Heart left ventricle (tissue), 16 donors: ENCODE results near the gene AAMDC. TPM values are rescaled to one million over a fixed set of nuclear protein-coding genes. Genes with fewer than 3 reads are reported as not detected.
"Not testable (repeated sequence)": the region's sequence is repeated elsewhere in the genome, so short reads cannot be mapped to it uniquely, and the experiment has no call there.

ENCODE experiments used
- ATAC-seq, 4 donors: fragments of 200-7000 bp; cut with Tn5 transposase; one replicate each; pipeline ENCODE4 v1.9.1; 2020 to 2022; ENCODE audit warnings: moderate library complexity in 4 of 4, mild to moderate bottlenecking in 3 of 4, moderate number of reproducible peaks in 1 of 4
- DNase-seq, 5 donors: peaks; one replicate each; pipeline ENCODE4 v3.0.0-alpha.2; 2020
- H3K27ac ChIP-seq, 12 donors: fragments of 200-600 bp; sonication (generic) in 4 of 12; one replicate each; pipeline versions ENCODE4 v1.5.0 to v1.8.0; 2016 to 2022; ENCODE audit warnings: mild to moderate bottlenecking in 2 of 12
- H3K27me3 ChIP-seq, 9 donors: fragments of 200-600 bp; sonication (generic) in 2 of 9; one replicate each; pipeline versions ENCODE4 v1.5.1 to v1.8.0; 2016 to 2022; ENCODE audit warnings: mild to moderate bottlenecking in 3 of 9
- H3K36me3 ChIP-seq, 9 donors: fragments of 200-600 bp; sonication (generic) in 2 of 9; one replicate each; pipeline versions ENCODE4 v1.5.0 to v1.8.0; 2018 to 2022; ENCODE audit warnings: mild to moderate bottlenecking in 2 of 9
- H3K4me1 ChIP-seq, 12 donors: fragments of 200-600 bp; sonication (generic) in 4 of 12; one replicate each; pipeline versions ENCODE4 v1.5.0 to v1.8.0; 2016 to 2022; ENCODE audit warnings: mild to moderate bottlenecking in 3 of 12
- H3K4me3 ChIP-seq, 12 donors: fragments of 200-600 bp; sonication (generic) in 4 of 12; one replicate each; pipeline versions ENCODE4 v1.5.0 to v1.8.0; 2017 to 2022; ENCODE audit warnings: mild to moderate bottlenecking in 9 of 12, moderate library complexity in 4 of 12
- H3K9me3 ChIP-seq, 12 donors: fragments of 200-600 bp; sonication (generic) in 4 of 12; one replicate each; pipeline versions ENCODE4 v1.5.0 to v1.8.0; 2016 to 2022; ENCODE audit warnings: mild to moderate bottlenecking in 1 of 12
- CTCF ChIP-seq, 12 donors: fragments of 200-600 bp; sonication (generic) in 4 of 12; IDR thresholded peaks; one replicate each; pipeline versions ENCODE4 v1.5.0 to v1.8.0; 2018 to 2022; ENCODE audit warnings: antibody characterized with exemption in 12 of 12, mild to moderate bottlenecking in 5 of 12
- POLR2A ChIP-seq, 2 donors: fragments of 450-650 bp; IDR thresholded peaks; one replicate each; pipeline ENCODE4 v1.6.1; 2017; ENCODE audit warnings: antibody characterized with exemption in 2 of 2, mild to moderate bottlenecking in 2 of 2, moderate library complexity in 2 of 2
- WGBS, 4 donors: extraction: QIAGEN DNeasy Blood & Tissue Kit in 2 of 4; methylation state at CpG; one replicate each; pipeline versions ENCODE4 v1.1.5 to v1.1.7; 2013 to 2018; 5-methylcytosine and 5-hydroxymethylcytosine counted together
- intact Hi-C, 10 donors: fragments of 100-400 bp; cut with DNase I; formaldehyde crosslinking; loops; one replicate each; pipeline versions ENCODE4 v1.11.1 to v1.14.2; 2022
- polyA plus RNA-seq, 2 donors: library from polyadenylated mRNA; stranded (reverse); fragments of 200-250 nt; gene quantifications; one replicate each; pipeline ENCODE4 v1.2.3, GENCODE V29; 2013
- total RNA-seq, 9 donors: library from RNA; depleted of rRNA in 2 of 9; stranded (reverse); fragments of >200 nt in 2 of 9; fragmentation: NEBNext Ultra II Directional in 3 of 9; extraction: Animal tissue kit (Norgen Biotek cat#: 25700) in 3 of 9; gene quantifications; one replicate each; pipeline versions ENCODE4 v1.1.0 to v1.2.4, GENCODE V29; 2016 to 2023
- donor health status: ischemic (EF 13 %, LVEDD 7.1; RV severe dilation, severe dysfunction).
- donor health status: healthy with polysubstance abuse.
- donor health status: DM: no; HTN: yes; CAD: no.
- donor health status: DM: no; HTN: no; CAD: no.
- donor health status: ischemic (EF 25% LVEDD 6.9; RV normal size, moderate dysfunction).
- donor health status: ischemic (EF 25% LVEDD 5.7; RV mildly dilated, moderate dysfunction).
- donor health status: healthy.
- donor health status: DM: yes; HTN: yes; CAD: no.
- donor health status: ischemic (EF 35%, LVEDD 5.7; RV mildly dilated, moderate dysfunction).
- donor health status: nonischemic (EF 11% LVEDD 7.7; RV severe dilation, severe dysfunction).
- donor health status: DM: yes; HTN: yes; CAD: no.
- donor health status: PGD.
- donor health status: ischemic (EF 29% LVEDD 5.4; RV normal size, mild dysfunction).
- donor health status: nonischemic (EF 23%, LVEDD 6.1; RV moderate dilation, normal function).

The AAMDC gene
- total and polyA plus RNA-seq, 11 donors, result 56.9 to 337 (median 99.7) TPM

- ATAC-seq (no peak), DNase-seq (no peak)
- Histone ChIP-seq H3K4me1 (peaks cover 0 to 11% (median 0%) of the 10 kb centered on the region in 12 donors), H3K9me3 (no peaks in the 10 kb centered on the region), H3K27me3 (no peaks in the 10 kb centered on the region), H3K27ac (no peak overlapping the region), H3K36me3 (peaks cover 0 to 97% (median 84%) of the 10 kb centered on the region in 9 donors), H3K4me3 (no peak overlapping the region)
- WGBS, 4 donors, result 72 to 85% (median 79%) methylated on average over 3 of the region's 3 CpGs
- TF ChIP-seq CTCF (IDR thresholded peaks at IDR 0.05) (no peak), POLR2A (IDR thresholded peaks at IDR 0.05) (no peak)
- intact Hi-C loops, result no loop called here
These were observed 55.1 kb downstream of the AAMDC start for GRCh38 chr11:77876045-77876444.

DNA sequence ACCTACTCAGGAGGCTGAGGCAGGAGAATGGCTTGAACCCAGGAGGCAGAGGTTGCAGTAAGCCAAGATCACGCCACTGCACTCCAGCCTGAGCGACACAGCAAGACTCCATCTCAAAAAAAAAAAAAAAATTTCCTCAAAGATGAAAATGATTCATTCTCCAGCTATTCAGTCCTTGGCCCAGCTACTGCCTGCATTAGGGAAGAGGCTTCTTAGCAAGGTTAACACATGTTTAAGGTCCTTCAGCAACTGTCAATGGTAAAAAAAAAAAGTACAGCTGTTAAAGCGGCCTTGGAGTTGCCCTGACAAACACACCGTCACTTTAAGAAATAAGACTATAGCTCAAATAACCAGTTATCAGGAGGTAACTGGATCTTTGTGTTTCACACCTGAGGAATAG is 57.3 kb downstream of the AAMDC start:
- Histone ChIP-seq H3K36me3 (peaks cover 0 to 96% (median 80%) of the 10 kb centered on the region in 9 donors), H3K27ac (peak overlapping the region in 1 of 12 donors; percentile 54), H3K4me1 (peaks cover 0 to 11% (median 0%) of the 10 kb centered on the region in 12 donors)
- 85 to 88% (median 87%) methylated on average over 4 of the region's 4 CpGs for WGBS, 4 donors
- H3K27me3 ChIP-seq, DNase-seq, H3K4me3 ChIP-seq, H3K9me3 ChIP-seq, intact Hi-C loops: not testable (repeated sequence)
- peak; percentile 15 to 70 (median 48) for ATAC-seq

- intact Hi-C loops, result no loop called here
- H3K36me3 ChIP-seq, result peaks cover 0 to 96% (median 90%) of the 10 kb centered on the region in 9 donors
- TF ChIP-seq CTCF (IDR thresholded peaks at IDR 0.05) (no peak), POLR2A (IDR thresholded peaks at IDR 0.05) (no peak)
- H3K9me3 ChIP-seq, result no peaks in the 10 kb centered on the region
- H3K27me3 ChIP-seq, result no peaks in the 10 kb centered on the region
- peak overlapping the region in 1 of 12 donors; percentile 54 for H3K27ac ChIP-seq
- peak; percentile 21 to 76 (median 63) for DNase-seq
- H3K4me1 ChIP-seq, result peaks cover 0 to 11% (median 0%) of the 10 kb centered on the region in 12 donors
- H3K4me3 ChIP-seq, result no peak overlapping the region
- peak in 2 of 4 donors; percentile 55 to 61 for ATAC-seq
- WGBS, 4 donors, result 74 to 85% (median 80%) methylated on average over 3 of the region's 3 CpGs
These were observed 58.3 kb downstream of the AAMDC start for GRCh38 chr11:77879218-77879617.

GRCh38 chr11:77882396-77882795 is 61.5 kb downstream of the AAMDC start:
- WGBS, 4 donors, result 49 to 71% (median 62%) methylated on average over 3 of the region's 3 CpGs
- Histone ChIP-seq H3K27ac (no peak overlapping the region), H3K27me3 (no peaks in the 10 kb centered on the region), H3K4me1 (peaks cover 0 to 11% (median 0%) of the 10 kb centered on the region in 12 donors), H3K9me3 (no peaks in the 10 kb centered on the region), H3K36me3 (peaks cover 0 to 88% (median 82%) of the 10 kb centered on the region in 9 donors), H3K4me3 (no peak overlapping the region)
- intact Hi-C loops, result no loop called here
- ATAC-seq (no peak), DNase-seq (no peak)
- TF ChIP-seq CTCF (IDR thresholded peaks at IDR 0.05) (no peak), POLR2A (IDR thresholded peaks at IDR 0.05) (no peak)

DNA sequence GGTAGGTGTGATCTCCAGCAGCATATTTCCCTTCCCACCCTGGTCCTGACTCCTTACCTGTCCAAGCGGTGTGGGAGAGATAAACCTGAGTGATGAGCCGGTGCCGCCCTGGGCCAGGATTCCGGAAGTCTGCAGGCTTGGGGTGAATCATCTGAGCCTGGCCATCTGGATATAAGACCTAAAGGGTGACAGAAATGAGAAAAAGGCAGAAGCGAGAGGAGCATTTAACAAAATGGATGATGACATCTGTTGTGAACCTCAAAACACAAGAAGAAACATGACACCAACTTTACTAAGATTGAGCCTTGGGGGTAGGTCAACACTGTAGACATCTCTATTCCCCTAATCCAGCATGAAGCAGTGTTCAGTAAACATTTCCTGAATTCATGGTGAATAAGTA is 62.8 kb downstream of the AAMDC start:
- Histone ChIP-seq H3K4me1 (peaks cover 0 to 6% (median 0%) of the 10 kb centered on the region in 12 donors), H3K27ac (no peak overlapping the region), H3K27me3 (no peaks in the 10 kb centered on the region), H3K9me3 (no peaks in the 10 kb centered on the region), H3K36me3 (peaks cover 0 to 77% (median 69%) of the 10 kb centered on the region in 9 donors), H3K4me3 (no peak overlapping the region)
- 95 to 97% (median 96%) methylated on average over 5 of the region's 5 CpGs for WGBS, 4 donors
- ATAC-seq (no peak), DNase-seq (no peak)
- intact Hi-C loops, result no loop called here
- no peak for TF ChIP-seq CTCF (IDR thresholded peaks at IDR 0.05)
- no peak for TF ChIP-seq POLR2A (IDR thresholded peaks at IDR 0.05)
